Measurements from ENCODE around the gene ISG20L2.

GRCh38 chr1:156692441-156692924 lies 36.1 kb downstream of the ISG20L2 start:
- no peak for TF ChIP-seq EZH2 (IDR thresholded peaks at IDR 0.05; ENCODE audit: borderline replicate concordance, low read length)
- no peak for TF ChIP-seq CTCF (conservative IDR thresholded peaks at IDR 0.05 in 1 of 2, IDR thresholded peaks at IDR 0.05 in 1 of 2; ENCODE audit: extremely low read depth in 1 of 2, insufficient read depth in 1 of 2, low read depth in 1 of 2, low read length in 2 of 2)
